GM13977 (cell line): ENCODE results near the gene HSPA1A.
"Not testable (repeated sequence)": the region's sequence is repeated elsewhere in the genome, so short reads cannot be mapped to it uniquely, and the experiment has no call there.

ENCODE experiments used
- DNase-seq: peaks from one replicate; pipeline ENCODE4 v3.0.0; 2012; ENCODE audit warnings: low spot score
- in situ Hi-C: fragments of 300-500 bp; cut with MboI; formaldehyde crosslinking; loops from one replicate; pipeline ENCODE4 v1.12.0; 2022; ENCODE audit warnings: low sequenced_read_pairs, low pct_unique_long_range_greater_than_20kb, mixed read lengths, inconsistent platforms; ENCODE audit not compliant: unreplicated experiment
- TF ChIP-seq, protein P1 (sequence below): IDR thresholded peaks from 2 replicates; pipeline ENCODE4 v1.5.1; 2012; ENCODE audit warnings: mild to moderate bottlenecking, control low read depth; ENCODE audit not compliant: insufficient read depth; ENCODE audit errors: extremely low read depth, missing control alignments

Gene HSPA1A

DNA sequence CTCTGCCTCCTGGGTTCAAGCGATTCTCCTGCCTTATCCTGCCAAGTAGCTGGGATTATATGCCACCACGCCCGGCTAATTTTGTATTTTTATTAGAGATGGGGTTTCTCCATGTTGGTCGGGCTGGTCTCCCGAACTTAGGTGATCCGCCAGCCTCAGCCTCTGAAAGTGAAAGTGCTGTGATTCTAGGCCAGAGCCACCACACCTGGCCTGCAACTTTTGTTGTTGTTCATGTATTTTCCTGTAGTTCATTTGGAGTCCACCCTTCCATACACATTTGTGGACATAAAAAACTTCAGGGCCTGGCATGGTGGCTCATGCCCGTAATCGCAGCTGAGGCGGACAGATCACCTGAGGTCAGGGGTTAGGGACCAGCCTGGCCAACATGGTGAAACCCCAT is 26.7 kb downstream of the HSPA1A start:
- in situ Hi-C loops = no loop called here
- TF ChIP-seq, protein P1, sequence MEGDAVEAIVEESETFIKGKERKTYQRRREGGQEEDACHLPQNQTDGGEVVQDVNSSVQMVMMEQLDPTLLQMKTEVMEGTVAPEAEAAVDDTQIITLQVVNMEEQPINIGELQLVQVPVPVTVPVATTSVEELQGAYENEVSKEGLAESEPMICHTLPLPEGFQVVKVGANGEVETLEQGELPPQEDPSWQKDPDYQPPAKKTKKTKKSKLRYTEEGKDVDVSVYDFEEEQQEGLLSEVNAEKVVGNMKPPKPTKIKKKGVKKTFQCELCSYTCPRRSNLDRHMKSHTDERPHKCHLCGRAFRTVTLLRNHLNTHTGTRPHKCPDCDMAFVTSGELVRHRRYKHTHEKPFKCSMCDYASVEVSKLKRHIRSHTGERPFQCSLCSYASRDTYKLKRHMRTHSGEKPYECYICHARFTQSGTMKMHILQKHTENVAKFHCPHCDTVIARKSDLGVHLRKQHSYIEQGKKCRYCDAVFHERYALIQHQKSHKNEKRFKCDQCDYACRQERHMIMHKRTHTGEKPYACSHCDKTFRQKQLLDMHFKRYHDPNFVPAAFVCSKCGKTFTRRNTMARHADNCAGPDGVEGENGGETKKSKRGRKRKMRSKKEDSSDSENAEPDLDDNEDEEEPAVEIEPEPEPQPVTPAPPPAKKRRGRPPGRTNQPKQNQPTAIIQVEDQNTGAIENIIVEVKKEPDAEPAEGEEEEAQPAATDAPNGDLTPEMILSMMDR = no peak
- no peak for DNase-seq

DNA sequence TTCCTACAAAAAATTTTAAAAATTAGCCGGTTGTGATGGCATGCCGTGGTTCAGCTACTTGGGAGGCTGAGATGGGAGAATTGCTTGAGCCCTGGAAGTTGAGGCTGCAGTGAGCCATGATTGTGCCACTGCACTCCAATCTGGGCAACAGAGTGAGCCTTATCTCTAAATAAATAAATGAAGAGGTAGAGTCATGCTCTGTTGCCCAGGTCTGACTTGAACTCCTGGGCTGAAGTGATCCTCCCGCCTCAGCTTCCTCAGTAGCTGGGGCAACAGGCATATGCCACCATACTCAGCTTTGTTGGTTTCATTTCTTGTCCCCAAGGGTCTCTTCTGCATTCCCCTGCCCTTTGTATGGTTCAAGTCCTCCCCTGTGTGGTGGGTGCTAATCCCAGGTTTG is 29.2 kb downstream of the HSPA1A start:
- in situ Hi-C loops = no loop called here
- DNase-seq = no peak
- TF ChIP-seq, protein P1 = no peak

DNA sequence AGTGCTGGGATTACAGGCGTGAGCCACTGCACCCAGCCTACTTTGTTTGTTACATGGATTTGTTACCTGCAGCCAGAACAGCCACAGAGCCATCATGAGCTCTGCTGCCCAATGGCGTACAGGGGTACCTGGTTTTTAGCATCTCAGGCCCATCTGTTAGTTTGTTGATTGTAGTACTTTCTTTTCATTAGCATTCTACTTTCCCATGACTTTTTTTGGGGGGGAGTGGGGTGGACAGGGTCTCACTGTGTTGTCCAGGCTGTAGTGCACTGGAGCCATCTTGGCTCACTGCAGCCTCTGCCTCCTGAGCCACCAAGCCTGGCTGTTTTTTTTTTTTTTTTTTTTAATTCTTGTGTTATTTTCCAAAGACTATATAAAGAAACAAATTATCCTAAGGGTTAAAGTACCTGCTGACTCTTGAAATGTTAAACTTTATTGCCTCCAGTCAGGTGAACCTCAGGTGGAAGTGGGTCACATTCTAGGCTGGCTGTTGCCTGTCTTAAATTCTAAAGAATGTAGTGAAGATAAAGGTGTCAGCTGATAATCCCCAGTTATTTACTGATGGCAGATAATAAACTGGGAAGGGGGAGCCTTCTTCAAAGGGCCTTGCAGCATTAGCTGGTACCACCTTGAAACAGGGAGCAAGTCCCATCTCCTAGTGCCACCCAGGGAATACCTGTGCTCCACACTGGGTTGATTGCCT is 32.1 kb downstream of the HSPA1A start:
- in situ Hi-C loops = no loop called here
- TF ChIP-seq, protein P1 = no peak
- DNase-seq = no peak

- TF ChIP-seq, protein P1 = no peak
- in situ Hi-C loops = no loop called here
- no peak for DNase-seq
These were observed 35.6 kb downstream of the HSPA1A start for GRCh38 chr6:31850765-31851484.

DNA sequence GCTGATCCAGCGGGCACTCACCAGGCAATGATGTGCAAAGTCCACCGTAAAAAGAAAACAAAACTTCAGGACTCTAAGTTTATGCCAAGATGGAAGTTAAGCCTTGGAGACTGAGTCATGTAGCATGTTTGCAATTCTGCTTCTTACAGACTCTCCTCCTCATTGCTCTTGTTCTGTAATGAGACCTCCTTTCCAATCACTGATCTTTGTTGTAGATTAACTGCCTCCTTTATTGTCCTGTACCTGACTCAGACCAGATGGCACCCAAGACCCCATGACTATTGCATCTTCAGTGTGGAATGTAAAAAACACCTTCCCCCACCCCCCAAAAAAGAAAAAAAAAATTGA is 36.1 kb downstream of the HSPA1A start:
- TF ChIP-seq, protein P1 = no peak
- no peak for DNase-seq

DNA sequence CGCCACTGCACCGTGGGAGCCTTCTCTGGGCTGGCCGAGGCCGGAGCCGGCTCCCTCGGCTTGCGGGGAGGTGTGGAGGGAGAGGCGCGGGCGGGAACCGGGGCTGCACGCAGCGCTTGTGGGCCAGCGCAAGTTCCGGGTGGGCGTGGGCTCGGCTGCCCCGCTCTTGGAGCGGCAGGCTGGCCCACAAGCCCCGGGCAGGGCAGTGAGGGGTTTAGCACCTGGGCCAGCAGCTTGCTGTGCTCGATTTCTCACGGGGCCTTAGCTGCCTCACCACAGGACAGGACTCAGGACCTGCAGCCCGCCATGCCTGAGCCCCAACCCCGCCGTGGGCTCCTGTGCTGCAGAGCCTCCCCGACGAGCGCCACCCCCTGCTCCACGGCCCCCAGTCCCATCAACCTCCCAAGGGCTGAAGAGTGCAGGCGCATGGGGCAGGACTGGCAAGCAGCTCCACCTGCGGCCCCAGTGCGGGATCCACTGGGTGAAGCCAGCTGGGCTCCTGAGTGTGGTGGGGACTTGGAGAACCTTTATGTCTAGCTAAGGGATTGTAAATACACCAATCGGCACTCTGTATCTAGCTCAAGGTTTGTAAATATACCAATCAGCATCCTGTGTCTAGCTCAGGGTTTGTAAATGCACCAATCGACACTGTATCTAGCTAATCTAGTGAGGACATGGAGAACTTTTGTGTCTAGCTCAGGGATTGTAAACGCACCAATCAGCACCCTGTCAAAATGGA is 36.8 kb downstream of the HSPA1A start:
- in situ Hi-C loops = not testable (repeated sequence)

More for the DNA sequence above, 36.1 kb downstream of the HSPA1A start:
- in situ Hi-C loops = no loop called here

GRCh38 chr6:31857774-31858173 is 42.4 kb downstream of the HSPA1A start:
- DNase-seq, in situ Hi-C loops: not testable (repeated sequence)

More for the DNA sequence above, 36.8 kb downstream of the HSPA1A start:
- DNase-seq = not testable (repeated sequence)
